Measurements from ENCODE around the gene HIKESHI.

DNA sequence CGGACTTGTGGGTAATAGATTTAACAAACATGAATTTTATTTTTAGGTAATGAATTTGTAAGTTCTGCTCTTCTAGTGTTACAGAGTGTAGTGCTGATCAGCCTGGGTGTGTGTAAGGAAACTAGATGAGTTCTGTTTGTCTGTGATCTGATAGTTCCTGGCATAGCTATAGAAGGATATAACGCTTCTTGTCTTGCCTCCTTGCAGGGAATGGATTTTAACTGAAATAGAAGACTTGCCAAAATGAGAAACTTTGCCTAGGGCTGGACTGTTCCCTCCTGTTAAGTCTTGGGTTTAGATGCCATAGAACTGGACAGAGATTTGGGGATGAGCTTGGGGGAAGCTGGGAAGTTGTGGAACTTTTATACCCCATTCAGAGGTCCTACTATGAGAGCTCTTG, 84.2 kb downstream of the HIKESHI start:
- no peak for TF ChIP-seq EZH2 (IDR thresholded peaks at IDR 0.05; ENCODE audit: borderline replicate concordance, insufficient read depth, low read depth, low read length, poor library complexity, severe bottlenecking)
- TF ChIP-seq, protein P1, sequence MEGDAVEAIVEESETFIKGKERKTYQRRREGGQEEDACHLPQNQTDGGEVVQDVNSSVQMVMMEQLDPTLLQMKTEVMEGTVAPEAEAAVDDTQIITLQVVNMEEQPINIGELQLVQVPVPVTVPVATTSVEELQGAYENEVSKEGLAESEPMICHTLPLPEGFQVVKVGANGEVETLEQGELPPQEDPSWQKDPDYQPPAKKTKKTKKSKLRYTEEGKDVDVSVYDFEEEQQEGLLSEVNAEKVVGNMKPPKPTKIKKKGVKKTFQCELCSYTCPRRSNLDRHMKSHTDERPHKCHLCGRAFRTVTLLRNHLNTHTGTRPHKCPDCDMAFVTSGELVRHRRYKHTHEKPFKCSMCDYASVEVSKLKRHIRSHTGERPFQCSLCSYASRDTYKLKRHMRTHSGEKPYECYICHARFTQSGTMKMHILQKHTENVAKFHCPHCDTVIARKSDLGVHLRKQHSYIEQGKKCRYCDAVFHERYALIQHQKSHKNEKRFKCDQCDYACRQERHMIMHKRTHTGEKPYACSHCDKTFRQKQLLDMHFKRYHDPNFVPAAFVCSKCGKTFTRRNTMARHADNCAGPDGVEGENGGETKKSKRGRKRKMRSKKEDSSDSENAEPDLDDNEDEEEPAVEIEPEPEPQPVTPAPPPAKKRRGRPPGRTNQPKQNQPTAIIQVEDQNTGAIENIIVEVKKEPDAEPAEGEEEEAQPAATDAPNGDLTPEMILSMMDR (IDR thresholded peaks at IDR 0.05): no peak

Data from B cell (primary cell).